DND-41 (cell line): ENCODE results near the gene ATP6V0D1.
"Not testable (repeated sequence)": the region's sequence is repeated elsewhere in the genome, so short reads cannot be mapped to it uniquely, and the experiment has no call there.

Source experiments
- ATAC-seq: fragments of 200-7000 bp; cut with Tn5 transposase; 3 replicates; pipeline ENCODE4 v1.9.1; 2021; ENCODE audit warnings: low read depth; ENCODE audit not compliant: insufficient read depth
- DNase-seq: peaks from one replicate; pipeline ENCODE4 v3.0.0-alpha.2; 2020
- H2AFZ ChIP-seq: 2 replicates; pipeline ENCODE4 v1.6.0; 2012; ENCODE audit warnings: low read depth, low read length
- H3K27ac ChIP-seq: 2 replicates; pipeline ENCODE4 v1.5.1; 2012; ENCODE audit warnings: low read length, inconsistent platforms
- H3K27me3 ChIP-seq: fragments of 200-600 bp; sonication (generic); 2 replicates; pipeline ENCODE4 v1.6.0; 2012; ENCODE audit warnings: low read length, mild to moderate bottlenecking, inconsistent platforms; ENCODE audit not compliant: insufficient read depth, poor library complexity
- H3K36me3 ChIP-seq: 2 replicates; pipeline ENCODE4 v1.5.1; 2012; ENCODE audit warnings: low read length, inconsistent platforms; ENCODE audit not compliant: insufficient read depth
- H3K4me1 ChIP-seq: 2 replicates; pipeline ENCODE4 v1.5.1; 2012; ENCODE audit warnings: mild to moderate bottlenecking, low read length; ENCODE audit not compliant: insufficient read depth
- H3K4me2 ChIP-seq: 2 replicates; pipeline ENCODE4 v1.6.0; 2012; ENCODE audit warnings: mild to moderate bottlenecking, moderate library complexity, low read length, inconsistent platforms; ENCODE audit not compliant: insufficient read depth
- H3K4me3 ChIP-seq, 2 experiments: fragments of 200-600 bp in 1 of 2; shearing (Covaris generic) in 1 of 2; 2 replicates each; pipeline ENCODE4 v1.5.1; 2012 to 2016; ENCODE audit warnings: inconsistent platforms in 2 of 2, low read length in 2 of 2, mild to moderate bottlenecking in 2 of 2, low read depth in 1 of 2, moderate library complexity in 1 of 2
- H3K79me2 ChIP-seq: 2 replicates; pipeline ENCODE4 v1.6.0; 2012; ENCODE audit warnings: low read length, inconsistent platforms; ENCODE audit not compliant: insufficient read depth
- H3K9ac ChIP-seq: 2 replicates; pipeline ENCODE4 v1.6.0; 2012; ENCODE audit warnings: low read depth, mild to moderate bottlenecking, inconsistent platforms, low read length, moderate library complexity
- H3K9me3 ChIP-seq: 2 replicates; pipeline ENCODE4 v1.5.1; 2012; ENCODE audit warnings: low read length, moderate library complexity, mild to moderate bottlenecking, inconsistent platforms; ENCODE audit not compliant: insufficient read depth, severe bottlenecking
- H4K20me1 ChIP-seq: 2 replicates; pipeline ENCODE4 v1.6.0; 2012; ENCODE audit warnings: low read length; ENCODE audit not compliant: insufficient read depth
- EZH2 ChIP-seq: IDR thresholded peaks from 3 replicates; pipeline ENCODE4 v1.6.1; 2012; ENCODE audit warnings: borderline replicate concordance, low read depth, mild to moderate bottlenecking, moderate library complexity, low read length, inconsistent platforms; ENCODE audit not compliant: severe bottlenecking
- TF ChIP-seq, protein P1 (sequence below): IDR thresholded peaks from 2 replicates; pipeline ENCODE4 v1.5.1; 2012; ENCODE audit warnings: borderline replicate concordance, low read length, moderate library complexity, mild to moderate bottlenecking; ENCODE audit not compliant: poor library complexity, severe bottlenecking; ENCODE audit errors: extremely low read depth

Gene ATP6V0D1

DNA sequence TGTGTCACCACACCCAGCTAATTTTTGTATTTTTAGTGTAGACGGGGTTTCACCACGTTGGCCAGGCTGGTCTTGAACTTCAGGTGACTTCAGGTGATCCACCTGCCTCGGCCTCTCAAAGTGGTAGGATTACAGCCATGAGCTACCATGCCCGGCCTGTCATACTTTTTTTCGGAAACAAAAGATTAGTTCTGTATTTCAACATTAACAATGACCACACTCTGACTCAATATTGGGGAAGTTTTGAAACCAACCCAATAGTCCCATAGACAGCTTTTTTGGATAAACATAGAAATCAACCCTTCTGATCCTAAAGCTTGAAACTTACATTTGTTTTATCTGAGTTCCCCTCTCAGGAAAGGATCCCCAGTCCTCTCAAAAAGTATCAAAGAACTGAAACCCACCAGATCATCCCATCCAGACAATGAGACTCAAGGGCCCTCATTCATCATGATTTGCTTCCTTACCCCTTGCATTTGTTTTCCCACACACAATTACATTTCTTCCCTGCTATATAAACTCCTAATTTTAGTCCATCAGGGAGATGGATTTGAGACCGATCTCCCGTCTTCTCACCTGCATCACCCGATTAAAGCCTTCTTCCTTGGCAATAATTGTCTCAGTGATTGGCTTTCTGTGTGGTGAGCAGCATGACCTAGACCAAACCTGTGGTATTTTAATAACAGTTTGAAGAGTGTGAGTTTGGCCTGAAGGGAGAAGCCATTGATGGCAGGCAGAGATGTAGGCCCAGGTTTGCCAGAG, 9.6 kb upstream of the ATP6V0D1 start:
- Histone ChIP-seq H3K4me3 (no peak overlapping the region), H3K79me2 (no peaks in the 10 kb centered on the region), H3K27ac (no peak overlapping the region), H3K27me3 (no peaks in the 10 kb centered on the region), H3K9me3 (no peaks in the 10 kb centered on the region), H3K36me3 (peaks cover 7% of the 10 kb centered on the region; the same call in 1 of the 2 replicates), H2AFZ (no peak overlapping the region), H3K4me2 (no peak overlapping the region), H3K4me1 (no peaks in the 10 kb centered on the region), H4K20me1 (no peaks in the 10 kb centered on the region), H3K9ac (no peak overlapping the region)
- DNase-seq (no peak), ATAC-seq (no peak)
- no peak for TF ChIP-seq EZH2
- TF ChIP-seq, protein P1, sequence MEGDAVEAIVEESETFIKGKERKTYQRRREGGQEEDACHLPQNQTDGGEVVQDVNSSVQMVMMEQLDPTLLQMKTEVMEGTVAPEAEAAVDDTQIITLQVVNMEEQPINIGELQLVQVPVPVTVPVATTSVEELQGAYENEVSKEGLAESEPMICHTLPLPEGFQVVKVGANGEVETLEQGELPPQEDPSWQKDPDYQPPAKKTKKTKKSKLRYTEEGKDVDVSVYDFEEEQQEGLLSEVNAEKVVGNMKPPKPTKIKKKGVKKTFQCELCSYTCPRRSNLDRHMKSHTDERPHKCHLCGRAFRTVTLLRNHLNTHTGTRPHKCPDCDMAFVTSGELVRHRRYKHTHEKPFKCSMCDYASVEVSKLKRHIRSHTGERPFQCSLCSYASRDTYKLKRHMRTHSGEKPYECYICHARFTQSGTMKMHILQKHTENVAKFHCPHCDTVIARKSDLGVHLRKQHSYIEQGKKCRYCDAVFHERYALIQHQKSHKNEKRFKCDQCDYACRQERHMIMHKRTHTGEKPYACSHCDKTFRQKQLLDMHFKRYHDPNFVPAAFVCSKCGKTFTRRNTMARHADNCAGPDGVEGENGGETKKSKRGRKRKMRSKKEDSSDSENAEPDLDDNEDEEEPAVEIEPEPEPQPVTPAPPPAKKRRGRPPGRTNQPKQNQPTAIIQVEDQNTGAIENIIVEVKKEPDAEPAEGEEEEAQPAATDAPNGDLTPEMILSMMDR = no peak

GRCh38 chr16:67489401-67490083, 8.6 kb upstream of the ATP6V0D1 start:
- no peak overlapping the region for H3K4me2 ChIP-seq
- H3K4me1 ChIP-seq = no peaks in the 10 kb centered on the region
- no peaks in the 10 kb centered on the region for H3K27me3 ChIP-seq
- no peak overlapping the region for H2AFZ ChIP-seq
- H3K79me2 ChIP-seq = no peaks in the 10 kb centered on the region
- no peak overlapping the region for H3K9ac ChIP-seq
- no peak for ATAC-seq
- H4K20me1 ChIP-seq = no peaks in the 10 kb centered on the region
- TF ChIP-seq, protein P1 = no peak
- H3K9me3 ChIP-seq = no peaks in the 10 kb centered on the region
- H3K36me3 ChIP-seq = peaks cover 11% of the 10 kb centered on the region
- no peak for DNase-seq
- no peak overlapping the region for H3K27ac ChIP-seq
- H3K4me3 ChIP-seq = no peak overlapping the region

- not testable (repeated sequence) for ATAC-seq, H3K4me2 ChIP-seq, H3K27ac ChIP-seq, H3K9ac ChIP-seq, H3K27me3 ChIP-seq, H3K4me3 ChIP-seq, H4K20me1 ChIP-seq, H2AFZ ChIP-seq, DNase-seq, H3K9me3 ChIP-seq
- Histone ChIP-seq H3K36me3 (peaks cover 24% of the 10 kb centered on the region), H3K4me1 (peaks cover 13% of the 10 kb centered on the region), H3K79me2 (peaks cover 16% of the 10 kb centered on the region)
Observed at GRCh38 chr16:67487561-67487960, 6.6 kb upstream of the ATP6V0D1 start.

DNA sequence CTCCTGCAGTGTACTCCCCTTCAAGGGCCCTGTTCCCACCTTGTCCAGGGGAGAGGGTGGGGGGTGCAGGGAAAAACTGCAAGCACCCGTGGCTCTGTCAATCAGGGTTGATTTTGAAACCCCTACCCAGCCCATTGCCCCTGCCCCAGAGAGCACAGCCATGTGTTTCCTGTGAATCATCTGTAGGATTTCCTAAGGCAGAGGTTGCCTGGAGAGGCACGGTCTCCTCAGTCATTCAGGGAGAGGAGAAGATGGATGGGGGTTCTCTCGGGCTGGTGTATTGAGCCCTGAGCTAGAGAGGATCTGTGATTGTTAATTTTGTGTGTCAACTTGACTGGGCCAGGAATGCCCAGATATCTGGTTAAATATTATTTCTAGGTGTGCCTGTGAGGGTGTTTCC, 5.8 kb upstream of the ATP6V0D1 start:
- H3K4me2 ChIP-seq = no peak overlapping the region
- no peaks in the 10 kb centered on the region for H3K9me3 ChIP-seq
- no peak overlapping the region for H2AFZ ChIP-seq
- H3K4me1 ChIP-seq = peaks cover 20% of the 10 kb centered on the region
- no peak overlapping the region for H3K27ac ChIP-seq
- ATAC-seq = no peak
- H3K4me3 ChIP-seq = no peak overlapping the region
- H4K20me1 ChIP-seq = no peaks in the 10 kb centered on the region
- H3K36me3 ChIP-seq = peaks cover 24% of the 10 kb centered on the region
- no peaks in the 10 kb centered on the region for H3K27me3 ChIP-seq
- peaks cover 23% of the 10 kb centered on the region for H3K79me2 ChIP-seq
- TF ChIP-seq EZH2 = no peak
- TF ChIP-seq, protein P1 = no peak
- no peak for DNase-seq
- no peak overlapping the region for H3K9ac ChIP-seq
